PC-3 (cell line): ENCODE data around the gene TMC1.

ENCODE experiments used
- EZH2 ChIP-seq: fragments of 300-600 bp; sonication (generic); IDR thresholded peaks from one replicate; pipeline ENCODE4 v1.6.1; 2017; ENCODE audit warnings: antibody characterized with exemption, mild to moderate bottlenecking, low read length; ENCODE audit not compliant: unreplicated experiment
- TF ChIP-seq, protein P1 (sequence below): fragments of 300-600 bp; sonication (generic); conservative IDR thresholded peaks from 2 replicates; pipeline ENCODE4 v1.5.1; 2017; ENCODE audit warnings: antibody characterized with exemption, low read depth, mild to moderate bottlenecking, low read length

DNA sequence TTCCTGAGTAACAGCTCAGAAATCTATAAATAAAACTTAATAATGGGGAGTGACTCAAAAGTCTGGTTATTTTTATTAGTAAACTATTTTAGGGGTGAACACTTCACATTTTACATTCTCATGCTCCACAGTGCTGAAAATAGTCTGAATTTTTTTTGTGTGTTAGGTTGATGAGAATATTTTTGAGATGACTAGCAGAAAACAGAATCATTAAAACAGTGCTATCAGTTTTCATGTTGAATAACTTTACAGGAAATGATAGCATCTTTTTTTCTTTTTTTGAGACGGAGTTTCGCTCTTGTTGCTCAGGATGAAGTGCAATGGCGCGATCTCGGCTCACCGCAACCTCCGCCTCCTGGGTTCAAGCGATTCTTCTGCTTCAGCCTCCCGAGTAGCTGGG lies 60.3 kb downstream of the TMC1 start:
- TF ChIP-seq, protein P1, sequence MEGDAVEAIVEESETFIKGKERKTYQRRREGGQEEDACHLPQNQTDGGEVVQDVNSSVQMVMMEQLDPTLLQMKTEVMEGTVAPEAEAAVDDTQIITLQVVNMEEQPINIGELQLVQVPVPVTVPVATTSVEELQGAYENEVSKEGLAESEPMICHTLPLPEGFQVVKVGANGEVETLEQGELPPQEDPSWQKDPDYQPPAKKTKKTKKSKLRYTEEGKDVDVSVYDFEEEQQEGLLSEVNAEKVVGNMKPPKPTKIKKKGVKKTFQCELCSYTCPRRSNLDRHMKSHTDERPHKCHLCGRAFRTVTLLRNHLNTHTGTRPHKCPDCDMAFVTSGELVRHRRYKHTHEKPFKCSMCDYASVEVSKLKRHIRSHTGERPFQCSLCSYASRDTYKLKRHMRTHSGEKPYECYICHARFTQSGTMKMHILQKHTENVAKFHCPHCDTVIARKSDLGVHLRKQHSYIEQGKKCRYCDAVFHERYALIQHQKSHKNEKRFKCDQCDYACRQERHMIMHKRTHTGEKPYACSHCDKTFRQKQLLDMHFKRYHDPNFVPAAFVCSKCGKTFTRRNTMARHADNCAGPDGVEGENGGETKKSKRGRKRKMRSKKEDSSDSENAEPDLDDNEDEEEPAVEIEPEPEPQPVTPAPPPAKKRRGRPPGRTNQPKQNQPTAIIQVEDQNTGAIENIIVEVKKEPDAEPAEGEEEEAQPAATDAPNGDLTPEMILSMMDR = no peak
- no peak for TF ChIP-seq EZH2
